Keratinocyte (primary cell): ENCODE results near the gene TTC4. TPM values are rescaled to one million over a fixed set of nuclear protein-coding genes. Genes with fewer than 3 reads are reported as not detected.

Experiments
- DNase-seq: peaks from one replicate; pipeline ENCODE4 v3.0.0-alpha.2; 2011; ENCODE audit warnings: low read depth, missing footprints, low spot score
- FAIRE-seq: peaks from 2 replicates; lab custom pipeline; 2011; peaks lifted over from hg19 to GRCh38; lab: Jason Lieb, UNC
- H2AFZ ChIP-seq: 2 replicates; pipeline ENCODE4 v1.6.0; 2012; ENCODE audit warnings: low read length, control low read depth, inconsistent platforms; ENCODE audit not compliant: control insufficient read depth
- H3K27ac ChIP-seq: 2 replicates; pipeline ENCODE4 v1.5.1; 2011; ENCODE audit warnings: low read length; ENCODE audit not compliant: control insufficient read depth, insufficient read depth
- H3K27me3 ChIP-seq: 3 replicates; pipeline ENCODE4 v1.6.0; 2011; ENCODE audit warnings: low read length; ENCODE audit not compliant: control insufficient read depth, insufficient read depth; ENCODE audit errors: extremely low read depth
- H3K36me3 ChIP-seq, 2 experiments: 2 replicates in 1 of 2; 3 replicates in 1 of 2; pipeline ENCODE4 v1.5.1; 2011; ENCODE audit warnings: low read length in 2 of 2, mild to moderate bottlenecking in 1 of 2; ENCODE audit not compliant: control insufficient read depth in 2 of 2, insufficient read depth in 2 of 2; ENCODE audit errors: extremely low read depth in 1 of 2
- H3K4me1 ChIP-seq: 3 replicates; pipeline ENCODE4 v1.5.1; 2011; ENCODE audit warnings: low read length; ENCODE audit not compliant: control insufficient read depth, insufficient read depth; ENCODE audit errors: extremely low read depth
- H3K4me2 ChIP-seq: 3 replicates; pipeline ENCODE4 v1.6.0; 2011; ENCODE audit warnings: low read depth, low read length; ENCODE audit not compliant: control insufficient read depth, insufficient read depth; ENCODE audit errors: extremely low read depth
- H3K4me3 ChIP-seq, 3 experiments: fragments of 200-600 bp in 1 of 3; sonication (generic) in 1 of 3; 2 replicates in 2 of 3; 3 replicates in 1 of 3; pipeline ENCODE4 v1.5.1; 2011 to 2016; ENCODE audit warnings: low read length in 3 of 3, mild to moderate bottlenecking in 3 of 3, control low read depth in 2 of 3, inconsistent platforms in 1 of 3, low read depth in 1 of 3, mixed read lengths in 1 of 3, mixed run types in 1 of 3, moderate library complexity in 1 of 3; ENCODE audit not compliant: control insufficient read depth in 2 of 3, insufficient read depth in 2 of 3; ENCODE audit errors: extremely low read depth in 1 of 3
- H3K79me2 ChIP-seq: 2 replicates; pipeline ENCODE4 v1.6.0; 2012; ENCODE audit warnings: low read length; ENCODE audit not compliant: control insufficient read depth, insufficient read depth
- H3K9ac ChIP-seq: 3 replicates; pipeline ENCODE4 v1.6.0; 2011; ENCODE audit warnings: low read length; ENCODE audit not compliant: control insufficient read depth, insufficient read depth; ENCODE audit errors: extremely low read depth
- H3K9me1 ChIP-seq: 3 replicates; pipeline ENCODE4 v1.6.0; 2011; ENCODE audit warnings: low read length; ENCODE audit not compliant: control insufficient read depth, insufficient read depth; ENCODE audit errors: extremely low read depth
- H3K9me3 ChIP-seq: 2 replicates; pipeline ENCODE4 v1.5.1; 2012; ENCODE audit warnings: low read depth, low read length; ENCODE audit not compliant: control insufficient read depth
- H4K20me1 ChIP-seq: 3 replicates; pipeline ENCODE4 v1.6.0; 2011; ENCODE audit warnings: low read length; ENCODE audit not compliant: control insufficient read depth, insufficient read depth; ENCODE audit errors: extremely low read depth
- EZH2 ChIP-seq: IDR thresholded peaks from one replicate; pipeline ENCODE4 v1.6.1; 2012; ENCODE audit warnings: inconsistent platforms, mild to moderate bottlenecking, low read length, moderate library complexity
- dilution Hi-C: fragments of 300-500 bp; cut with MboI; formaldehyde crosslinking; loops from one replicate; pipeline ENCODE4 v1.7.0; 2020; ENCODE audit warnings: low sequenced_read_pairs; ENCODE audit not compliant: extremely low pct_ligation_motif_present
- polyA plus RNA-seq, 5 experiments: library from polyadenylated mRNA; depleted of rRNA in 3 of 5; stranded (reverse) in 3 of 5; stranded (forward) in 1 of 5; unstranded in 1 of 5; fragments of >200 nt; gene quantifications; 1 replicate in 1 of 5; 2 replicates in 3 of 5; 3 replicates in 1 of 5; pipeline versions ENCODE4 v1.2.1 to v1.2.3, GENCODE V29; 2011 to 2012; ENCODE audit warnings: missing spikeins in 2 of 5, low read depth in 1 of 5, low replicate concordance in 1 of 5
- TF ChIP-seq, protein P1 (sequence below), 3 experiments: IDR thresholded peaks in 1 of 3; conservative IDR thresholded peaks in 1 of 3; optimal IDR thresholded peaks in 1 of 3; 2 replicates in 2 of 3; 3 replicates in 1 of 3; pipeline versions ENCODE3 to v1.5.1; 2011; ENCODE audit warnings: low read length in 3 of 3, mild to moderate bottlenecking in 3 of 3, moderate library complexity in 2 of 3, control low read depth in 1 of 3, inconsistent platforms in 1 of 3; ENCODE audit not compliant: insufficient read depth in 2 of 3; ENCODE audit errors: extremely low read depth in 1 of 3

TTC4 gene
- polyA plus RNA-seq, 1 donor (not counting 4 experiments of a cell fraction or from before 2014, with no cell fraction given) = 40.3 TPM

DNA sequence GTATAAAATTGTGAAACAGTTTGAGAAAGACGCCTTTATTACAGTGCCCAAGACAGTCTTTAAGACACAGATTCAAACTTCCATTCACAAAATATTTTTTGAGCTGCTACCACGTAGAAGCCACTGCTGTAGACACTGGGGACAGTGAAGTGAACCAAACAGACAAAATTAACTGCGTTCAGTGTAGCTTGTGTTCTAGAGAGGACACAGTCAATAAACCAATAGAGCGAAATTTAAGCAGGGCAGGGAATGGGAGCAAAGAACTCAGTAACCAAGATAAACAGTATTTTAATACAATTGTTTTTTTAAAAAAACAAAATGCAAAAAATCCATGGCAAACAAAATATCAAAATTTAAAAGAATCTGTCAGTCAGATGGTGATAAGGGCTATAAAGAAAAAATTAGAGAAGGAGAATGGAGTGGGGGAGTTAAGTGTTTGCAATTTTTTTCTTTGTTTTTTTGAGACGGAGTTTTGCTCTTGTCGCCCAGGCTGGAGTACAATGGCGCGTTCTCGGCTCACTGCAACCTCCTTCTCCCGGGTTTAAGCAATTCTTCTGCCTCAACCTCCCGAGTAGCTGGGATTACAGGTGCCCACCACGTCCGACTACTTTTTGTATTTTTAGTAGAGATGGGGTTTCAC lies 49.4 kb downstream of the TTC4 start:
- no peaks in the 10 kb centered on the region for H3K27me3 ChIP-seq
- H4K20me1 ChIP-seq = no peaks in the 10 kb centered on the region
- dilution Hi-C loops = no loop called here
- peak overlapping the region; percentile 30 to 68 (median 53) for H3K4me3 ChIP-seq
- TF ChIP-seq, protein P1, sequence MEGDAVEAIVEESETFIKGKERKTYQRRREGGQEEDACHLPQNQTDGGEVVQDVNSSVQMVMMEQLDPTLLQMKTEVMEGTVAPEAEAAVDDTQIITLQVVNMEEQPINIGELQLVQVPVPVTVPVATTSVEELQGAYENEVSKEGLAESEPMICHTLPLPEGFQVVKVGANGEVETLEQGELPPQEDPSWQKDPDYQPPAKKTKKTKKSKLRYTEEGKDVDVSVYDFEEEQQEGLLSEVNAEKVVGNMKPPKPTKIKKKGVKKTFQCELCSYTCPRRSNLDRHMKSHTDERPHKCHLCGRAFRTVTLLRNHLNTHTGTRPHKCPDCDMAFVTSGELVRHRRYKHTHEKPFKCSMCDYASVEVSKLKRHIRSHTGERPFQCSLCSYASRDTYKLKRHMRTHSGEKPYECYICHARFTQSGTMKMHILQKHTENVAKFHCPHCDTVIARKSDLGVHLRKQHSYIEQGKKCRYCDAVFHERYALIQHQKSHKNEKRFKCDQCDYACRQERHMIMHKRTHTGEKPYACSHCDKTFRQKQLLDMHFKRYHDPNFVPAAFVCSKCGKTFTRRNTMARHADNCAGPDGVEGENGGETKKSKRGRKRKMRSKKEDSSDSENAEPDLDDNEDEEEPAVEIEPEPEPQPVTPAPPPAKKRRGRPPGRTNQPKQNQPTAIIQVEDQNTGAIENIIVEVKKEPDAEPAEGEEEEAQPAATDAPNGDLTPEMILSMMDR (optimal IDR thresholded peaks at IDR 0.05 in 1 of 3, IDR thresholded peaks at IDR 0.05 in 1 of 3, conservative IDR thresholded peaks at IDR 0.05 in 1 of 3; ENCODE audit: extremely low read depth in 1 of 3, insufficient read depth in 2 of 3, low read length in 3 of 3) = no peak
- no peak for TF ChIP-seq EZH2
- H3K4me1 ChIP-seq = peaks cover 7% of the 10 kb centered on the region
- H3K9me1 ChIP-seq = peaks cover 2% of the 10 kb centered on the region
- H2AFZ ChIP-seq = peak overlapping the region; percentile 23
- H3K4me2 ChIP-seq = peak overlapping the region; percentile 60
- no peaks in the 10 kb centered on the region for H3K36me3 ChIP-seq
- peaks cover 14% of the 10 kb centered on the region for H3K79me2 ChIP-seq
- no peaks in the 10 kb centered on the region for H3K9me3 ChIP-seq
- H3K27ac ChIP-seq = no peak overlapping the region
- no peak overlapping the region for H3K9ac ChIP-seq
- FAIRE-seq (no peak), DNase-seq (no peak)

DNA sequence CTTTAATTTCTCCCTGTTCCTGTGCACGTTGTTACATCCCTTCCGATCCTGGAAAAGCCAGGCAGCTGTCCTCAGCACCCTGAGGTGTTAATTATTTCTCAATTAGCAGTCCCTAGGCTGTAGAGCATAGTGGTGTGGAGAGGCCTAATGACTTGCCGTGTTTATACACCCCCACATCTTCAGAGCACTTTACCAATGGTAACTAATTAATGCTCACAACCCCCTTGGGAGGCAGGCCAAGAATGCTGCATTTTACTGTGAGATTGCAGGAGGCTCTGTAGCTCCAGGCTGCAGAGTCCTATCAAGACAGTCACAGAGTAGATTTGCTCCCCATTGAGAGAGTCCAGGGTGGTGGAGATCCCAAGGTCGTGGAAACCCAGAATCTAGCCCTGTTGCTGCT lies 51.1 kb downstream of the TTC4 start:
- H3K9me1 ChIP-seq = no peaks in the 10 kb centered on the region
- dilution Hi-C loops = no loop called here
- FAIRE-seq (no peak), DNase-seq (no peak)
- H3K4me2 ChIP-seq = no peak overlapping the region
- no peak overlapping the region for H3K9ac ChIP-seq
- H2AFZ ChIP-seq = no peak overlapping the region
- H4K20me1 ChIP-seq = no peaks in the 10 kb centered on the region
- H3K4me1 ChIP-seq = no peaks in the 10 kb centered on the region
- no peaks in the 10 kb centered on the region for H3K27me3 ChIP-seq
- H3K9me3 ChIP-seq = no peaks in the 10 kb centered on the region
- TF ChIP-seq, protein P1 (optimal IDR thresholded peaks at IDR 0.05 in 1 of 3, IDR thresholded peaks at IDR 0.05 in 1 of 3, conservative IDR thresholded peaks at IDR 0.05 in 1 of 3; ENCODE audit: extremely low read depth in 1 of 3, insufficient read depth in 2 of 3, low read length in 3 of 3) = no peak
- TF ChIP-seq EZH2 = no peak
- H3K4me3 ChIP-seq = no peak overlapping the region
- no peaks in the 10 kb centered on the region for H3K36me3 ChIP-seq
- peaks cover 12% of the 10 kb centered on the region for H3K79me2 ChIP-seq
- no peak overlapping the region for H3K27ac ChIP-seq
